Epidermal melanocyte (primary cell): ENCODE data around the gene CEMIP2.

ENCODE experiments used
- DNase-seq: peaks from one replicate; pipeline ENCODE4 v3.0.0; 2011; ENCODE audit warnings: low spot score; ENCODE audit not compliant: insufficient read length

The CEMIP2 gene

GRCh38 chr9:71644819-71645362, 123.4 kb downstream of the CEMIP2 start:
- DNase-seq: no peak

GRCh38 chr9:71643330-71643729, 125.0 kb downstream of the CEMIP2 start:
- no peak for DNase-seq

- DNase-seq: no peak
These were observed 126.3 kb downstream of the CEMIP2 start for GRCh38 chr9:71642056-71642455.

GRCh38 chr9:71638627-71639026, 129.7 kb downstream of the CEMIP2 start:
- DNase-seq: no peak

- DNase-seq: no peak
These were observed 130.4 kb downstream of the CEMIP2 start for GRCh38 chr9:71637926-71638325.

- DNase-seq: no peak
These were observed 130.9 kb downstream of the CEMIP2 start for GRCh38 chr9:71637375-71637774.

GRCh38 chr9:71636143-71636839, 132.0 kb downstream of the CEMIP2 start:
- DNase-seq: no peak

- no peak for DNase-seq
These were observed 133.6 kb downstream of the CEMIP2 start for GRCh38 chr9:71634752-71635151.
